ENCODE results near the gene MEF2A.

DNA sequence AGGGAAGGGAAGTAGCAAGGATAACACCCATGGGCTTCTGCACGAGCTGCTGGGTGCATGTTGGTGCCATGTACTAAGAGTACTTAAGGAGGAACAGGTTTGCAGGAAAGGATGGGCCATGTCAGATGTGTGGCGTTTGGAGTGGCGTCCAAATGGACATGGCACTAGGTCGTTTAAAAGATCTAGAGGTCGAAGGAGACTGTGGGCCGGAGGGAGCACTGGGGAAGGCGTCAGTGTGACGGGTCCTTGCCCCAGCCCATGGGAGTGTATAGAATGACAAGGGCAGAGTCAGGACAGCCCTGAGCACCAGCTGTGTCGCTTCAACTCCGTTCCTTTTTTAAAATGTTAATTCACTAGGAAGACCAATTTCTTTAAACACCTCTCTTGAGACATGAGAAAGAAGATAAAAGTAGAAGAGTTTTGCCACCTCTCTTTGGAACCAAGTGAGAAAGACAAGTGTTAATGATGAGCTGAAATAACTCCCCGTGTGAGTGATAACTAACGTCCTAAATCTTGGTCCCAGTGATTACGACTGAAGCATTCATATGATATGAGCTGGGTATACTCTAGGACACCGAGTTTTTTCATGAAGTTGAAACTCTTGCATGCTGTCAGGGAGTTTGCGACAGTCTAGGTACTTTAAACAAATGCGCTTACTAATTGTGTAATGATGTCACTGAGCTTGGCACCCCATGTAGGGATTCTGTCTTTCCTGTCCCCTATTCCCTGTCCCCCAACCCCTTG is 143.6 kb downstream of the MEF2A start:
- TF ChIP-seq, protein P1, sequence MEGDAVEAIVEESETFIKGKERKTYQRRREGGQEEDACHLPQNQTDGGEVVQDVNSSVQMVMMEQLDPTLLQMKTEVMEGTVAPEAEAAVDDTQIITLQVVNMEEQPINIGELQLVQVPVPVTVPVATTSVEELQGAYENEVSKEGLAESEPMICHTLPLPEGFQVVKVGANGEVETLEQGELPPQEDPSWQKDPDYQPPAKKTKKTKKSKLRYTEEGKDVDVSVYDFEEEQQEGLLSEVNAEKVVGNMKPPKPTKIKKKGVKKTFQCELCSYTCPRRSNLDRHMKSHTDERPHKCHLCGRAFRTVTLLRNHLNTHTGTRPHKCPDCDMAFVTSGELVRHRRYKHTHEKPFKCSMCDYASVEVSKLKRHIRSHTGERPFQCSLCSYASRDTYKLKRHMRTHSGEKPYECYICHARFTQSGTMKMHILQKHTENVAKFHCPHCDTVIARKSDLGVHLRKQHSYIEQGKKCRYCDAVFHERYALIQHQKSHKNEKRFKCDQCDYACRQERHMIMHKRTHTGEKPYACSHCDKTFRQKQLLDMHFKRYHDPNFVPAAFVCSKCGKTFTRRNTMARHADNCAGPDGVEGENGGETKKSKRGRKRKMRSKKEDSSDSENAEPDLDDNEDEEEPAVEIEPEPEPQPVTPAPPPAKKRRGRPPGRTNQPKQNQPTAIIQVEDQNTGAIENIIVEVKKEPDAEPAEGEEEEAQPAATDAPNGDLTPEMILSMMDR (IDR thresholded peaks at IDR 0.05) = no peak
- TF ChIP-seq POLR2A (IDR thresholded peaks at IDR 0.05) = no peak

Data from thyroid gland (tissue), 4 donors.